GM21737 (cell line): Measurements from ENCODE around the gene CLEC12A.

ENCODE experiments used
- ATAC-seq: cut with Tn5 transposase; IDR thresholded peaks from one replicate; pipeline ENCODE4 v1.9.1; 2021; ENCODE audit warnings: mild to moderate bottlenecking, moderate library complexity; ENCODE audit not compliant: unreplicated experiment

CLEC12A gene

GRCh38 chr12:10031321-10031720 lies 60.1 kb downstream of the CLEC12A start:
- no peak for ATAC-seq

GRCh38 chr12:10031771-10032175 lies 60.6 kb downstream of the CLEC12A start:
- no peak for ATAC-seq

GRCh38 chr12:10033783-10034545 lies 62.8 kb downstream of the CLEC12A start:
- no peak for ATAC-seq
